GM12864 (cell line): ENCODE data around the gene TRIM7.

Experiments
- DNase-seq: peaks from one replicate; pipeline ENCODE4 v3.0.0-alpha.2; 2011; ENCODE audit warnings: low read depth
- H3K4me3 ChIP-seq: 2 replicates; pipeline ENCODE4 v1.5.1; 2011; ENCODE audit warnings: mild to moderate bottlenecking, low read depth, low read length, control low read depth
- TF ChIP-seq, protein P1 (sequence below): IDR thresholded peaks from 2 replicates; pipeline ENCODE4 v1.5.1; 2011; ENCODE audit warnings: low read depth, mild to moderate bottlenecking, moderate library complexity, low read length, control low read depth, inconsistent platforms; ENCODE audit errors: missing control alignments

Gene TRIM7

DNA sequence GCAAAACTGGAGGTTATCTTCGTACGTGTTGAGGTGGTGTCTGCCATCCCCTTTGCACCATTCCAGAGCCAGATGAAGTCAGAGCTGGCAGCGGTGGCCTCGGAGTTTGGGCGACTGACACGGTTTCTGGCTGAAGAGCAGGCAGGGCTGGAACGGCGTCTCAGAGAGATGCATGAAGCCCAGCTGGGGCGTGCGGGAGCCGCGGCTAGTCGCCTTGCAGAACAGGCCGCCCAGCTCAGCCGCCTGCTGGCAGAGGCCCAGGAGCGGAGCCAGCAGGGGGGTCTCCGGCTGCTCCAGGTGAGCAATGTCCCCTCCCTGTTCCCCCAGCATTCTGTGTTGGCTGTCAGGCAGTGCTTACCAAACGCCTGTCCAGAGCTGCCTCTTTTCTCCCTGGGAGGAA, 27.6 kb upstream of the TRIM7 start:
- no peak for DNase-seq
- H3K4me3 ChIP-seq = no peak overlapping the region
- TF ChIP-seq, protein P1, sequence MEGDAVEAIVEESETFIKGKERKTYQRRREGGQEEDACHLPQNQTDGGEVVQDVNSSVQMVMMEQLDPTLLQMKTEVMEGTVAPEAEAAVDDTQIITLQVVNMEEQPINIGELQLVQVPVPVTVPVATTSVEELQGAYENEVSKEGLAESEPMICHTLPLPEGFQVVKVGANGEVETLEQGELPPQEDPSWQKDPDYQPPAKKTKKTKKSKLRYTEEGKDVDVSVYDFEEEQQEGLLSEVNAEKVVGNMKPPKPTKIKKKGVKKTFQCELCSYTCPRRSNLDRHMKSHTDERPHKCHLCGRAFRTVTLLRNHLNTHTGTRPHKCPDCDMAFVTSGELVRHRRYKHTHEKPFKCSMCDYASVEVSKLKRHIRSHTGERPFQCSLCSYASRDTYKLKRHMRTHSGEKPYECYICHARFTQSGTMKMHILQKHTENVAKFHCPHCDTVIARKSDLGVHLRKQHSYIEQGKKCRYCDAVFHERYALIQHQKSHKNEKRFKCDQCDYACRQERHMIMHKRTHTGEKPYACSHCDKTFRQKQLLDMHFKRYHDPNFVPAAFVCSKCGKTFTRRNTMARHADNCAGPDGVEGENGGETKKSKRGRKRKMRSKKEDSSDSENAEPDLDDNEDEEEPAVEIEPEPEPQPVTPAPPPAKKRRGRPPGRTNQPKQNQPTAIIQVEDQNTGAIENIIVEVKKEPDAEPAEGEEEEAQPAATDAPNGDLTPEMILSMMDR = no peak

DNA sequence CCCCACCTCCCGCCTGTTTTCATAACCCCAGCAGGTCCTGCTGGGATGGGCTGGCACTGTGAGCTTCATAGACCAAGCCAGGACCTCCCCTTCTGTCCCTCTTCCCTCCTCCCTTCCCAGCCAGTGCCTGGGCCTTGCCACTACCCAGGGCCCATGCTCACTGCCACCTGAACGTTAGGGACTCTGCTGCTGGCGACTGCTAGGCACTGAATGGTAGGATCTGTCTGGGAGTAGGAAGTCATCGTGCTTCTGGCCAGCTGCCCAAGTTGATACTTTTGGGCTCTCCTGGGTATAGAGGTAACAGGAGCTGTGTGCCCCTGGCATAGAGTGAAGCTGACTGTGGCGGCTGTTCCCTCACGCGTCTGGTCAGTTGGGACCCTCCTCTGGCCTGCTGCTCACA, 26.4 kb upstream of the TRIM7 start:
- TF ChIP-seq, protein P1 = no peak
- no peak overlapping the region for H3K4me3 ChIP-seq
- no peak for DNase-seq

DNA sequence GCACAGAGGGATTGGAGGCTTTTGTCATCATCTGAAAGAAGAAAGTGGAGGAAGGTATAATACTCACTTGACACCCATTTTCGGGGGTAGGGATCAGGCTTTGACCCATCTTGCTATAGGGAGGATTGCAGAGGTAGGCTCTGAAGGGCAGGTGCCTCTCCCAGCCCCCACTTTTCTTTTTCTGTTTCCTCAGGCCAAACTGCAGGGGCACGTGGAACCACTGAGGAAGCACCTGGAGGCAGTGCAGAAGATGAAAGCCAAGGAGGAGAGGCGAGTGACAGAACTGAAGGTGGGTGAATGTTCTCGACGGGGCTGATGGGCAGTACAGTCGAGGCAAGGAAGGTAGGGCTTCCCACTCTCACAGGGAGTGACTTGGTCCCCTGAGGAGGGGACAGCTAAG, 25.6 kb upstream of the TRIM7 start:
- TF ChIP-seq, protein P1 = no peak
- DNase-seq = no peak

DNA sequence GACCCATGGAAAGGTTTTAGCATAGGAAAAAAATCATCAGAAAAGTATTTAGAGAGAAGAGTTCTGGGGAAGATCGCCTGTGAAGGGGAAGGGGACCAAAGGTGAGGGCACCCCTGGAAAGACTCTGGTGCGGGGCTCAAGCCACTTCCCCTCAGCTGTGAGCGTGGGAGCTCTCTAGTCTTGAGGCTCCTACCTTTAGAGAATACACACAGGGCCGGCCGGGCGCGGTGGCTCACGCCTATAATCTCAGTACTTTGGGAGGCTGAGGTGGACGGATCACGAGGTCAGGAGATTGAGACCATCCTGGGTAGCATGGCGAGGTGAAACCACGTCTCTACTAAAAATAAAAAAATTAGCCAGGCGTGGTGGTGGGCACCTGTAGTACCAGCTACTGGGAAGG, 25.0 kb upstream of the TRIM7 start:
- TF ChIP-seq, protein P1 = no peak
- no peak overlapping the region for H3K4me3 ChIP-seq
- DNase-seq = no peak

More for the DNA sequence above, 25.6 kb upstream of the TRIM7 start:
- H3K4me3 ChIP-seq = no peak overlapping the region

DNA sequence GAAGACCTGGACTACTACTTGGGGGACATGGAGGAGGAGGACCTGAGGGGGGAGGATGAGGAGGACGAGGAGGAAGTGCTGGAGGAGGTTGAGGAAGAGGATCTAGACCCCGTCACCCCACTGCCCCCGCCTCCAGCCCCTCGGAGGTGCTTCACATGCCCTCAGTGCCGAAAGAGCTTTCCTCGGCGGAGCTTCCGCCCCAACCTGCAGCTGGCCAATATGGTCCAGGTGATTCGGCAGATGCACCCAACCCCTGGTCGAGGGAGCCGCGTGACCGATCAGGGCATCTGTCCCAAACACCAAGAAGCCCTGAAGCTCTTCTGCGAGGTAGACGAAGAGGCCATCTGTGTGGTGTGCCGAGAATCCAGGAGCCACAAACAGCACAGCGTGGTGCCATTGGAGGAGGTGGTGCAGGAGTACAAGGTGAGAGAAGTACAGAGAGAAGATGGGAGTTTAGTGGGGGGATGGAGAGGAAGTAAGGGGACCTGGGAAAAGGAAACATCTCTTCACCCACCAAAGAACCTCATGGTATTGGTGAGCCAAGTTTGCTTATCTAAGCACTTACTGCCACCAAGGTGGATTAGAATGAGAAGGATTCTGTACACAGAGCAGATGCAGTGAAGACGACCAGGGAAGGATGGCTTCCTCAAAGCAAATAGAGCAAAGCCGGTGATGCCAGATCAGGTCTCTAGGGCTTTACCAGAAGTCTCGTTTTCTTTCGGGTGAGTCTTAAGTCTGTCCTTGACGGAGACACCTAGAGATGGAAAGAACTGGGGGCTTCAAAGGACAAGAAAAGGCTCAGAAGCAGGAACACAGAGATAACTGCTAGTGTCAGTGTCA, 19.6 kb upstream of the TRIM7 start:
- H3K4me3 ChIP-seq = peak overlapping the region; percentile 70
- no peak for DNase-seq
- TF ChIP-seq, protein P1 = no peak

DNA sequence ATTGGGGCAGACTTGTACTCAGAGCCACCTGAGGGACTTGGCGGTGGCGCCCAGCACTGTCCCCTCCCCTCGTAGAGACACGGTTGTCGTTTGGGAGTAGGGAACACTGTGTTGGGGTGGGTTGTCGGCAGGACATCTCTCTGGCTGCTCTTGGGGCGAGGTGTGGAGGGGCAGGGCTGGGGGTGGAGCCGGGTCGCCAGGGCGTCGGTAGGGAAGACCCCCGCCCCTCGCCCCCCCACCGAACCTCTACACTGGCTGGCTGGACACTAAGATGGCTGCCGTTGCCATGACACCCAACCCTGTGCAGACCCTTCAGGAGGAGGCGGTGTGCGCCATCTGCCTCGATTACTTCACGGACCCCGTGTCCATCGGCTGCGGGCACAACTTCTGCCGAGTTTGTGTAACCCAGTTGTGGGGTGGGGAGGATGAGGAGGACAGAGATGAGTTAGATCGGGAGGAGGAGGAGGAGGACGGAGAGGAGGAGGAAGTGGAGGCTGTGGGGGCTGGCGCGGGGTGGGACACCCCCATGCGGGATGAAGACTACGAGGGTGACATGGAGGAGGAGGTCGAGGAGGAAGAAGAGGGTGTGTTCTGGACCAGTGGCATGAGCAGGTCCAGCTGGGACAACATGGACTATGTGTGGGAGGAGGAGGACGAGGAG, 18.9 kb upstream of the TRIM7 start:
- no peak for DNase-seq
- H3K4me3 ChIP-seq = peak overlapping the region; percentile 70
- TF ChIP-seq, protein P1 = no peak
